HCT116 (cell line): Measurements from ENCODE around the gene GLYATL3.

Experiments used
- CBX3 ChIP-seq: IDR thresholded peaks from 2 replicates; pipeline ENCODE4 v1.6.1; 2012; ENCODE audit warnings: low read depth
- EZH2 ChIP-seq: fragments of 200-600 bp; sonication (generic); IDR thresholded peaks from 2 replicates; pipeline ENCODE4 v1.6.1; 2017; ENCODE audit warnings: antibody characterized with exemption, mixed run types
- POLR2A ChIP-seq: IDR thresholded peaks from 2 replicates; pipeline ENCODE4 v1.7.0; 2011; ENCODE audit warnings: borderline replicate concordance; ENCODE audit not compliant: insufficient read depth, insufficient read length; ENCODE audit errors: extremely low read depth
- POLR2AphosphoS5 ChIP-seq: IDR thresholded peaks from 2 replicates; pipeline ENCODE4 v1.6.1; 2011; ENCODE audit warnings: mild to moderate bottlenecking, low read depth, low read length, moderate library complexity
- RAD21 ChIP-seq: IDR thresholded peaks from 2 replicates; pipeline ENCODE4 v1.6.1; 2012; ENCODE audit warnings: low read depth, mild to moderate bottlenecking
- SIN3A ChIP-seq: IDR thresholded peaks from 2 replicates; pipeline ENCODE4 v1.6.1; 2012; ENCODE audit warnings: low read depth
- SP1 ChIP-seq: IDR thresholded peaks from 2 replicates; pipeline ENCODE4 v1.6.1; 2012; ENCODE audit warnings: low read depth
- YY1 ChIP-seq: IDR thresholded peaks from 2 replicates; pipeline ENCODE4 v1.6.1; 2011; ENCODE audit warnings: low read length, low read depth, moderate library complexity, mild to moderate bottlenecking; ENCODE audit not compliant: insufficient replicate concordance; ENCODE audit errors: extremely low read depth
- ZFX ChIP-seq: fragments of 450-650 bp; IDR thresholded peaks from 2 replicates; pipeline ENCODE4 v1.6.1; 2017
- TF ChIP-seq, protein P1 (sequence below), 3 experiments: fragments of 200-600 bp in 1 of 3; sonication (generic) in 1 of 3; IDR thresholded peaks in 2 of 3; conservative IDR thresholded peaks in 1 of 3; 2 replicates each; pipeline ENCODE4 v1.5.1; 2012 to 2017; ENCODE audit warnings: low read depth in 2 of 3, low read length in 2 of 3, antibody characterized with exemption in 1 of 3, borderline replicate concordance in 1 of 3, control low read depth in 1 of 3, mild to moderate bottlenecking in 1 of 3, mixed read lengths in 1 of 3, mixed run types in 1 of 3, moderate library complexity in 1 of 3; ENCODE audit not compliant: insufficient read depth in 1 of 3
- TF ChIP-seq, protein P2 (sequence below): IDR thresholded peaks from 2 replicates; pipeline ENCODE4 v1.6.1; 2012
- TF ChIP-seq, protein P3 (sequence below): IDR thresholded peaks from 2 replicates; pipeline ENCODE4 v1.6.1; 2012
- TF ChIP-seq, protein P4 (sequence below): IDR thresholded peaks from 2 replicates; pipeline ENCODE4 v1.6.1; 2012; ENCODE audit warnings: low read depth
- TF ChIP-seq, protein P5 (sequence below): IDR thresholded peaks from 2 replicates; pipeline ENCODE4 v1.6.1; 2011; ENCODE audit warnings: mild to moderate bottlenecking, low read length, moderate library complexity; ENCODE audit not compliant: insufficient replicate concordance; ENCODE audit errors: extremely low read depth

DNA sequence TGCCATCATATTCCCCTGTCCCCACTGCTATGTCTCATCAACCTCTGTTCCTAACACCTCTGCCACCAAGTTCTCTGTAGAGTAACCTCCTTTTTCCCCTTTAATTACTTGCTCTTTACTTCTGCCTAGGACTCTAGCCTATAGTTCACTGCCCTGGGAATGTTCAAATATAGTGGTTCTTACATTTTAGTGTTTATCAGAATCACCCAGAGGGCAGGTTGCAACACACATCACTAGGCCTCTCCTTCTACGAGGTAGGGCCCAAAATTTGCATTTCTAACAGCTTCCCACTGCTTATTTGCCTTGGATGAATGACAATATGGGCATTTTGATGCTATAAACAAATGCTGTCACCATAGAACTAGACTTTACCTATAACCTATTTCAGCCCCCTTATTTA lies 27.6 kb downstream of the GLYATL3 start:
- TF ChIP-seq, protein P1, sequence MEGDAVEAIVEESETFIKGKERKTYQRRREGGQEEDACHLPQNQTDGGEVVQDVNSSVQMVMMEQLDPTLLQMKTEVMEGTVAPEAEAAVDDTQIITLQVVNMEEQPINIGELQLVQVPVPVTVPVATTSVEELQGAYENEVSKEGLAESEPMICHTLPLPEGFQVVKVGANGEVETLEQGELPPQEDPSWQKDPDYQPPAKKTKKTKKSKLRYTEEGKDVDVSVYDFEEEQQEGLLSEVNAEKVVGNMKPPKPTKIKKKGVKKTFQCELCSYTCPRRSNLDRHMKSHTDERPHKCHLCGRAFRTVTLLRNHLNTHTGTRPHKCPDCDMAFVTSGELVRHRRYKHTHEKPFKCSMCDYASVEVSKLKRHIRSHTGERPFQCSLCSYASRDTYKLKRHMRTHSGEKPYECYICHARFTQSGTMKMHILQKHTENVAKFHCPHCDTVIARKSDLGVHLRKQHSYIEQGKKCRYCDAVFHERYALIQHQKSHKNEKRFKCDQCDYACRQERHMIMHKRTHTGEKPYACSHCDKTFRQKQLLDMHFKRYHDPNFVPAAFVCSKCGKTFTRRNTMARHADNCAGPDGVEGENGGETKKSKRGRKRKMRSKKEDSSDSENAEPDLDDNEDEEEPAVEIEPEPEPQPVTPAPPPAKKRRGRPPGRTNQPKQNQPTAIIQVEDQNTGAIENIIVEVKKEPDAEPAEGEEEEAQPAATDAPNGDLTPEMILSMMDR (IDR thresholded peaks at IDR 0.05 in 2 of 3, conservative IDR thresholded peaks at IDR 0.05 in 1 of 3; ENCODE audit: borderline replicate concordance in 1 of 3, insufficient read depth in 1 of 3, low read depth in 2 of 3, low read length in 2 of 3): no peak
- no peak for TF ChIP-seq POLR2AphosphoS5
- no peak for TF ChIP-seq POLR2A
- TF ChIP-seq EZH2: no peak
- TF ChIP-seq ZFX: no peak
- TF ChIP-seq, protein P2, sequence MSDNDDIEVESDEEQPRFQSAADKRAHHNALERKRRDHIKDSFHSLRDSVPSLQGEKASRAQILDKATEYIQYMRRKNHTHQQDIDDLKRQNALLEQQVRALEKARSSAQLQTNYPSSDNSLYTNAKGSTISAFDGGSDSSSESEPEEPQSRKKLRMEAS: no peak
- TF ChIP-seq, protein P3, sequence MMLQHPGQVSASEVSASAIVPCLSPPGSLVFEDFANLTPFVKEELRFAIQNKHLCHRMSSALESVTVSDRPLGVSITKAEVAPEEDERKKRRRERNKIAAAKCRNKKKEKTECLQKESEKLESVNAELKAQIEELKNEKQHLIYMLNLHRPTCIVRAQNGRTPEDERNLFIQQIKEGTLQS: no peak
- TF ChIP-seq, protein P4, sequence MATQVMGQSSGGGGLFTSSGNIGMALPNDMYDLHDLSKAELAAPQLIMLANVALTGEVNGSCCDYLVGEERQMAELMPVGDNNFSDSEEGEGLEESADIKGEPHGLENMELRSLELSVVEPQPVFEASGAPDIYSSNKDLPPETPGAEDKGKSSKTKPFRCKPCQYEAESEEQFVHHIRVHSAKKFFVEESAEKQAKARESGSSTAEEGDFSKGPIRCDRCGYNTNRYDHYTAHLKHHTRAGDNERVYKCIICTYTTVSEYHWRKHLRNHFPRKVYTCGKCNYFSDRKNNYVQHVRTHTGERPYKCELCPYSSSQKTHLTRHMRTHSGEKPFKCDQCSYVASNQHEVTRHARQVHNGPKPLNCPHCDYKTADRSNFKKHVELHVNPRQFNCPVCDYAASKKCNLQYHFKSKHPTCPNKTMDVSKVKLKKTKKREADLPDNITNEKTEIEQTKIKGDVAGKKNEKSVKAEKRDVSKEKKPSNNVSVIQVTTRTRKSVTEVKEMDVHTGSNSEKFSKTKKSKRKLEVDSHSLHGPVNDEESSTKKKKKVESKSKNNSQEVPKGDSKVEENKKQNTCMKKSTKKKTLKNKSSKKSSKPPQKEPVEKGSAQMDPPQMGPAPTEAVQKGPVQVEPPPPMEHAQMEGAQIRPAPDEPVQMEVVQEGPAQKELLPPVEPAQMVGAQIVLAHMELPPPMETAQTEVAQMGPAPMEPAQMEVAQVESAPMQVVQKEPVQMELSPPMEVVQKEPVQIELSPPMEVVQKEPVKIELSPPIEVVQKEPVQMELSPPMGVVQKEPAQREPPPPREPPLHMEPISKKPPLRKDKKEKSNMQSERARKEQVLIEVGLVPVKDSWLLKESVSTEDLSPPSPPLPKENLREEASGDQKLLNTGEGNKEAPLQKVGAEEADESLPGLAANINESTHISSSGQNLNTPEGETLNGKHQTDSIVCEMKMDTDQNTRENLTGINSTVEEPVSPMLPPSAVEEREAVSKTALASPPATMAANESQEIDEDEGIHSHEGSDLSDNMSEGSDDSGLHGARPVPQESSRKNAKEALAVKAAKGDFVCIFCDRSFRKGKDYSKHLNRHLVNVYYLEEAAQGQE: no peak
- TF ChIP-seq YY1: no peak
- no peak for TF ChIP-seq SP1
- no peak for TF ChIP-seq SIN3A
- TF ChIP-seq RAD21: no peak
- TF ChIP-seq CBX3: no peak
- TF ChIP-seq, protein P5, sequence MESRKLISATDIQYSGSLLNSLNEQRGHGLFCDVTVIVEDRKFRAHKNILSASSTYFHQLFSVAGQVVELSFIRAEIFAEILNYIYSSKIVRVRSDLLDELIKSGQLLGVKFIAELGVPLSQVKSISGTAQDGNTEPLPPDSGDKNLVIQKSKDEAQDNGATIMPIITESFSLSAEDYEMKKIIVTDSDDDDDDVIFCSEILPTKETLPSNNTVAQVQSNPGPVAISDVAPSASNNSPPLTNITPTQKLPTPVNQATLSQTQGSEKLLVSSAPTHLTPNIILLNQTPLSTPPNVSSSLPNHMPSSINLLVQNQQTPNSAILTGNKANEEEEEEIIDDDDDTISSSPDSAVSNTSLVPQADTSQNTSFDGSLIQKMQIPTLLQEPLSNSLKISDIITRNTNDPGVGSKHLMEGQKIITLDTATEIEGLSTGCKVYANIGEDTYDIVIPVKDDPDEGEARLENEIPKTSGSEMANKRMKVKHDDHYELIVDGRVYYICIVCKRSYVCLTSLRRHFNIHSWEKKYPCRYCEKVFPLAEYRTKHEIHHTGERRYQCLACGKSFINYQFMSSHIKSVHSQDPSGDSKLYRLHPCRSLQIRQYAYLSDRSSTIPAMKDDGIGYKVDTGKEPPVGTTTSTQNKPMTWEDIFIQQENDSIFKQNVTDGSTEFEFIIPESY: no peak
